Measurements from ENCODE around the gene JAKMIP1.

GRCh38 chr4:6239486-6239885 lies 39.1 kb upstream of the JAKMIP1 start:
- TF ChIP-seq CTCF (IDR thresholded peaks at IDR 0.05; ENCODE audit: low read depth, low read length, poor library complexity, severe bottlenecking) = no peak
- TF ChIP-seq EZH2phosphoT487 (IDR thresholded peaks at IDR 0.05; ENCODE audit: borderline replicate concordance, low read length) = no peak
